Measurements from ENCODE around the gene APBA1.

The APBA1 gene

DNA sequence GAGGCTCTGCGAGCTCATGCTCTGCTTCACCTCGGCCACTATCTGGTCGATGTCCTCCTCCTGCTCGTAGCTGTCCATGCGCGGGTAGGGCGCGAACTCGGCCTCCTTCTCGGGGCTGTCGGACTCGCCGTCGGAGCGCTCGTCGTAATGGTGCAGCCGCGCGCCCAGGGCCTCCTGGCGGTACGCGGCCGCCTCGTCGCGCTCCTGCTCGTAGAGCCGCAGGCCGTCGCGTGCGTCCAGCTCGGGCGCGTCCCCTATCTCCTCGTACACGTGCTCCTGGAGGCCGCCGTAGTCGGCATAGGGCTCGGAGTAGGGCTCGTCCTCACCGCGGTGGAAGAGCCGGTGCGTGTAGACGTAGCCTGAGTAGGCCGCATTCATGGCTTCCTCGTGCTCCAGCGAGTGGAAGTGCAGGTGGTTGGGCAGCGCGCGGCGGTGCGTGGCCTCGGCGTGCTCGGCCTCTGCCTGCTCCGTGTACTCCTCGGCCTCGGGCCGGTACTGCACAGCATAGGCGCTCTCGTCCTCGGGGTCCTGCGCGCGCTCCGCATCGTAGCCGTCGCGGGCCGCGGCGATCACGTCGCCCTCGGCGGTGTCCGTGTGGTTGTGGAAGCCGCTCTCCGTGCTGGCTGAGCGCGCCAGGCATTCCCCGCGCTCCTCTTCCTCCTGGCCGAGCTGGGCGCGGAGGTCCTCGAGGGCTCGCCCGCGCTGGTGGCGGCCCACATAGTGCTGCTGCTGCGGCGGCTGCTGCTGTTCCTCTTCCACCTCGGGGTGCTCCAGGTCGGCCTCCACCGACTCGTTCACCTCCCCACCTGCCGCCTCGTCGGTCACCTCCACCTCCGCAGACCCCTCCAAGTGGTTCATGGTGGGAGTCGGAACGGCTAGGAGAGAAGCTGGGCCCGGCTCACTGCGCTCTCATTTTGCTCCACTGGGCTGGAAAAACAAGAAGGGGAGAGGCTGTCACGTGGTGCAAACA lies 155.5 kb downstream of the APBA1 start:
- DNase-seq, result no peak

- no peak for DNase-seq
Observed at GRCh38 chr9:69515810-69516209, 156.4 kb downstream of the APBA1 start.

DNA sequence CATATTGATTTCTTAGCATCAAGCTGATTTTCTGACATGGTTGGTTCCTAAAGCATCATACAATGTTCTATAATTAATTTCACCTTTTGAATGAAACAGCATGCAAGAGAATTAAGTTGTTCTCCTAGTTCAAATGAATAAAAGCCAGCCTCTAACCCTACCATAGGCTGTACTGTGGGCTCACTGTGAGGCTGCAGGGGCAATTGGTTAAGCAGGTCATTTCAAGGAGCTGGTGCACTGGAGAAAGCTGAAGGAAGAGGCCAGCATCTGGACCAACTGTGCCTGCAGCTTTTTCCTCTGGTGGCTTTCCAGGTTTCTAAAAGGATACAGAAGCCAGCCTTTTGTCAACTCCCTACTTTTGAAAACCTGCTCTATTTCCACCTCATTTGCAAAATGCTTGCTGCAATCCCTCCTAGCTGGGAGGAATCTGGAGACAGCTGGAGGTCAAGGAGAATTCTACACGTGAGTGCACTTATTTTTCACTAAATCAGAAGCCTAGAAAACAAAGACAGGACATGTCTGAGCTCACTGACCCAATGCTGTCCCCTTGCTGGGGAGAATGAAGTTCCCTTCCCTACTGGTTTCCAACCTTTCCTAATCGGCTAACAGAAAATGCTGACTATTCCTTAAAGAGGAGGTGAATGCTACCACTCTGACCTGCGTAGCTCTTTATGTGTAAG lies 158.9 kb downstream of the APBA1 start:
- DNase-seq, result no peak

DNA sequence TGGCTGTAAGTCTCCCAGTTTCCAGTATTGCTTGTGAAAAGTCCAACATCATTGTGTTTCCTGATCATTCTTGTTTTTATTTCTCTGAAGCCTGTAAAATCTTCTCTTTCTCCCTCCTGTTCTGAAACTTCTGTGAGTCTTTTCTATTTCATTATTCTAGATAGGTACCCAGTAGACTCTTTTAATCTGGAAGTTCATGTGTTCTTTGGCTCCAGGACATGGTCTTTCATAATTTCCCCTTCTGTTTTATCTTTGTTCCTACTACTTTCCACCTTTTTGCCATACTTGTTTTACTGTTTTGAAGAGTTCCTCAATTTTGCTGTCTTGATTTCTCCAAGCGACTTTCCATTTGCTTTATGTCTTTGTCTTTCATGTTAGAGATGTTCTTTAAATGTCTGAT lies 168.1 kb downstream of the APBA1 start:
- no peak for DNase-seq

GRCh38 chr9:69502671-69503301 lies 169.4 kb downstream of the APBA1 start:
- no peak for DNase-seq

DNA sequence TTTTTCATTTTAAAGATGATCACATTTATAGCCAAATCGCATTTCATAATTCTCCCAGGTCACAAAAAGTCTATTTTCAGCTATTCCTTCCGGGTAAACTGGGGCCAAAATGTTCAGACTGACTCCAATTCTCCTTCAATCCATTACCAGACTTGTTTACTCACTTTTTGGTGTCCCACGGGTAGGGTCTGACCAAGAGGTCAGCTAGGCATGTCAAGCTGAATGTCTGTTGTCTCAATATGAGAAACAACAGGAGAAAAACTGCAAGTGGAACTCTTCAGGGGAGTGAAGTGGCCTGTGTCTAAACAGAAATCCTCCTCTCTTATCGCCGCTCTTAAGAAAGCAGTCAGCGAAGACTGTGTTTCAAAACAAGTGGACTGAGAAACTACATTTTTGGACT lies 171.3 kb downstream of the APBA1 start:
- DNase-seq, result no peak

DNA sequence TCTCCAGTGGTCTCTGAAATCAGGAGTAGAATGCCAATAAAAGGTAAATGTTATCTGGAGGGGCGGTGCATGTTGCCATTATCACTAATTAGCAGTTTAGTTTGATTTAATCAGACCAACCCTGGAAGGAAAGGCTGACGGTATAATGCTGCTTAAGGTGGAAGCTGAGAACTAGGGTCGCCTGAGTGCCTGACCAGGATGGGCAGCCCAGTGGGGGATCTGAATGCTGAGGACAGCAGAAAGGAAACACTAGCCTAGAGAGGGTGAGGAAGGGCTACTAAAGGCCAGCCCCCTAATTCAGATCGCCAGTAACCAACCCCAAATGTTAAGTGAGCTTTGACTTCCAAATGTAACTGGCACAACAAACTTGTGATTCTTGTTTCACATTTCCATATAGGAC lies 172.2 kb downstream of the APBA1 start:
- no peak for DNase-seq

DNA sequence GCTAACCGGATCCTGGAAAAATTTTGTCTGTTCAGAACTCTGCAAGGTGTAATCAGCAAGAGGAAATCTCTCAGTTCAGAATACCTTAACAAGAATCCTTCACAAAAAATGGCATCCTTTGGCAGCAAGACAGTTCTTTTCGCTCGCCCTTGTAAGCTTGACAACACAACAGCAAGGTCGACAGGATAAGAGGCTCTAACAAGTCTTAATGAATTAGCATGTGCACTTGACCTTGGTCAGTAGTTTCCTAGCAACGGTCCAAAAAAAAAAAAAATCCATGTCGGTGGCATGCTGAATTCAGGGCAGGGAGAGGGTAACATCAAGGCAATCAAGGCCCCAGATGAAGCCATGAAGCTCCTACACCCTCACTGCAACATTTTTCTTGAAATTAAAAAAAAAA lies 172.8 kb downstream of the APBA1 start:
- DNase-seq, result no peak

DNA sequence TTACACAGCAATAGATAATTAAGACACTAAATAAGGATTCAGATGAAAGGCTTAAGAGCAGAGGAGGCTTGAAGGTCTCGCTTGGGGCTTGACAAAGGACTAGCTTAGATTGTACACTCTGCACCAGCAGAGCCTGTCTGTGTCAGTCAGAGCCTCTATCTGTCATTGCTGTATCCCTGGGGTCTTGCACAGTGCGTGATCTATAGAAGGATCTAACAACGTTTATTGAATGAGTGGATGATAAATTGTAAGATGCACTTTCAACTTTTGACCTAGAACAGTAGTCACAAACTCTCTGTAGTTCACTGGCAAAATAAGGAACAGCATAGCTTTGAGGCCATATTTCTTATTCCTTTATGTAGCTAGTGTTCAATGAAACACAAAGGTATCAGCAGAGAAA lies 173.7 kb downstream of the APBA1 start:
- no peak for DNase-seq

GRCh38 chr9:69497816-69498215 lies 174.4 kb downstream of the APBA1 start:
- no peak for DNase-seq

DNA sequence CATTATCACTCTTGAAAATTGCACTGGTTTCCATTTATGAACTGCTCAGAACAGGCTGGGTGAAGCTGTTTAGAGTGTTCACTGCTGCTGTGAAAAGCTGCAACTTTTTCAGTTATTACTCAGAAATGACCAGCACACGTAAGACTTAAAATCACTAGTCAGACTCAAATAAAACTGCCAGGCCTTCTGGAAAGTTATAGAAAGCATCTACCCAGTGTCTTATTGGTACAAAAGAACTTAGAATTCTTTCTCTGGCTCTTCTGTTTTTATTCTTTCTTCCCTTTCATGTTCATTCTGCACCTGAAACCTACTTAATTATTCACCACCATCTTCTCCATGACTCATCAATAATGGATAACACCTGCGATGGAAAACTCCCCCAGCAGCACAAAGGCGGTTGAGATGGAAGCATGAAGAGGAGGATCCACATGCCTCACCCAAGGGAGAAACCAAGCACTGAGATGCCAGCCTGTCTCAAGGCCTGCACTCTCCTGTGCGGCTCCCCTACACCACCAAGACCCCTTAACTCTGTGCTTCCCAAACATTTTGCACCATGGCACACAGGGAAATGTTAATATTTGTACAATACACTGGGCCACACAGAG lies 175.2 kb downstream of the APBA1 start:
- DNase-seq, result no peak

- DNase-seq, result no peak
Observed at GRCh38 chr9:69495296-69495695, 176.9 kb downstream of the APBA1 start.

GRCh38 chr9:69494763-69495162 lies 177.4 kb downstream of the APBA1 start:
- no peak for DNase-seq

GRCh38 chr9:69494208-69494607 lies 178.0 kb downstream of the APBA1 start:
- no peak for DNase-seq

DNA sequence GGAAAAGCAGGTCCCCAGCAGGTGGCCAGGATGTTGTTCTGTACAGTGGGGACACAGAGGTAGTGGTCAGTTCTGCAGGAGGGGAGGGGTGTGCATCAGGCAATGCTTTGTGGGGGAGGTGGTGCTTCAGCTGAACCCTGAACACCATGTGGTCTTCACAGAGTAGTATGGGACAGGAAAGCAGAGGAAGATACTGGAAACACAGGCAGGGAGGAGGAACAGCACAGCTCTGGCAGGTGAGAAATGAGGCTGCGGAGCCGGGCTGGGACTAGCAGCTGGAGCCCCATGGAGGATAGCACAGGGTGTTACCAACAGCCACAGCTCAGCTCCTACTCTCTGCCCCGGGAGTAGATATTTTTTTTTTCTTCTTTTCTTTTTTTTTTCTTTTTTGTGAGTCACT lies 185.7 kb downstream of the APBA1 start:
- no peak for DNase-seq

GRCh38 chr9:69485466-69485865 lies 186.7 kb downstream of the APBA1 start:
- no peak for DNase-seq

DNA sequence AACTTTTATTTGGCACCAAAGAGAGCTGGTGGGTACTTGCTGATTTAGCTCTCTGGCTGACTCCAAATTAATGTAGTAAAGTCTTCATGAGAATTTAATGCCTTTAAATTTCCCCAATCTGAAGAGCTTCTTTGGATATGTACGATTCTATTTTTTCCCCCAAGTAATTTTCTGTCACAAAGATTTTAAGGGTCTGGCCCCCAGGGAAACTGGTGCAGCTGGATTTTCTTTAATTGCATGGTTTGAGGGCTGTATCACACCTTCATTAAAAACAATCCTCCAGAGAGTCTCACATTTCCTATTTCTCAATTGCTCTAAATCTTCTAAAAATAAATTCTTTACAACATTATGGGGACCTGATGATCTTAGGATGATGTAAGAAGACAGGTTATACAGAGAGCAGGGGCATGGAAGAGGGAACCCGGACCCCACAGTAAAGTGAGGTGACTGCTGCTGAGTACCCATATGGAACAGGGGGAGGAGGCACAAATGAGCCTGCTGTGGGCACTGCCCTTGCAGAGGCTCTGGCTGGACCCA lies 188.2 kb downstream of the APBA1 start:
- no peak for DNase-seq

- DNase-seq, result no peak
Observed at GRCh38 chr9:69476797-69477196, 195.4 kb downstream of the APBA1 start.

GRCh38 chr9:69476016-69476415 lies 196.2 kb downstream of the APBA1 start:
- DNase-seq, result no peak

DNA sequence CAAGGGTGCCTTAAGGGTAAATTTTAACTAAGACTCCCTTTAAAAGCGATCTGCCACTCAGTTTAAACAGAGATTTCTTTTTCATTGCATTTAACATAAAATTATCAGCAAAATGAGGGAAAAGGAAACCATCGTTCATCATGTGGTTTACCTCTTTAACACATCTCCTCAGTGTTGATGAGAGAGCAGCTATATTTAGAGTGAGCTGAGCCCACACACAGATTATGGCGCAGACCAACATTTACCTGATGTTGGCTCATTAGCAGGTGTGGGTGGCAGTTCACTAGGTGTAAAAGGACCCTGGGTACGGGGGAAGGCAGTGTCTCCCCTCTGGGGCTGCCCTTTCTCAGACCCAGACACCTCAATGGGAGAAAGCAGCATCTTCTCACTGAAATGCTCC lies 197.3 kb downstream of the APBA1 start:
- no peak for DNase-seq

DNA sequence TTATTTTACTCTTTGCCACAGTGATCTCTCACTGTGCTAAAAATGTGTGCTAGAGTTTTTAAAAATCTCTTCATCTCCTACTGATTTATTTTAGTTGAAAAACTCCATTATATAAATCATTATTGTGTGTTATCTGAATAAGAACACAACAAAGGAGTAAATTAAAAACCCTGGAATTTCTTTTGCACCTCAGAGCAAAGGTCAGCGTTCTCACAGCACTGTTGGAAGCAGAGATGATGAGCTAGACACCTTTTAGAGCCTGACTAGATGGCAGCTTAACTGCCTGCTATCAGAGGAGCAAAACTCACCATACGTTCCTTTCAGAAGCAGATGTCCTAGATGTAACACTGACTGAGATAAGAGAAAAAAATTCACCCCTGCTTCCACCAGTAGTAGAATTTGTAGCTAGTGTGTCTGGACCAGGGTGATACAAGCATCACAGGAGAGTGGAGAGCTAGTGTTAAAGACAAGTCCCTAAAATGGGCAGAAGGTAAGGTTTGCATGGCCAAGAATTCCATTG lies 200.0 kb downstream of the APBA1 start:
- no peak for DNase-seq

- DNase-seq, result no peak
Observed at GRCh38 chr9:69471433-69471832, 200.7 kb downstream of the APBA1 start.
